BJ (cell line): Measurements from ENCODE around the gene ANGPTL2. TPM values are rescaled to one million over a fixed set of nuclear protein-coding genes. Genes with fewer than 3 reads are reported as not detected.

ENCODE experiments used
- CTCF ChIA-PET: fragments of 350-600 bp; formaldehyde crosslinking; extraction: SDS; loops from one replicate; lab custom pipeline; 2021; ENCODE audit warnings: antibody characterized with exemption, inconsistent platforms; lab: Yijun Ruan, JAX
- POLR2A ChIA-PET: fragments of 300-600 bp; sonication (Branson Sonifier 250); formaldehyde crosslinking; extraction: SDS; loops from one replicate; lab custom pipeline; 2021; ENCODE audit warnings: antibody characterized with exemption; lab: Charles Lee
- DNase-seq: peaks from one replicate; pipeline ENCODE4 v3.0.0-alpha.2; 2011; ENCODE audit warnings: low read depth
- H3K27me3 ChIP-seq: 2 replicates; pipeline ENCODE4 v1.6.0; 2011; ENCODE audit warnings: low read length; ENCODE audit not compliant: control insufficient read depth, insufficient read depth
- H3K36me3 ChIP-seq: 2 replicates; pipeline ENCODE4 v1.5.1; 2011; ENCODE audit warnings: low read length; ENCODE audit not compliant: control insufficient read depth, insufficient read depth
- H3K4me3 ChIP-seq: 2 replicates; pipeline ENCODE4 v1.5.1; 2011; ENCODE audit warnings: low read depth, mild to moderate bottlenecking, control low read depth, low read length
- polyA plus RNA-seq: library from polyadenylated mRNA; depleted of rRNA; stranded (reverse); fragments of >200 nt; gene quantifications from 2 replicates; pipeline ENCODE4 v1.2.3, GENCODE V29; 2011
- TF ChIP-seq, protein P1 (sequence below): IDR thresholded peaks from 2 replicates; pipeline ENCODE4 v1.5.1; 2011; ENCODE audit warnings: low read depth, mild to moderate bottlenecking, control low read depth, inconsistent platforms, low read length, moderate library complexity; ENCODE audit not compliant: insufficient read depth

The ANGPTL2 gene
- polyA plus RNA-seq, 1 experiment: 47.0 TPM

GRCh38 chr9:127078988-127079387 is 43.4 kb downstream of the ANGPTL2 start:
- DNase-seq: no peak
- TF ChIP-seq, protein P1, sequence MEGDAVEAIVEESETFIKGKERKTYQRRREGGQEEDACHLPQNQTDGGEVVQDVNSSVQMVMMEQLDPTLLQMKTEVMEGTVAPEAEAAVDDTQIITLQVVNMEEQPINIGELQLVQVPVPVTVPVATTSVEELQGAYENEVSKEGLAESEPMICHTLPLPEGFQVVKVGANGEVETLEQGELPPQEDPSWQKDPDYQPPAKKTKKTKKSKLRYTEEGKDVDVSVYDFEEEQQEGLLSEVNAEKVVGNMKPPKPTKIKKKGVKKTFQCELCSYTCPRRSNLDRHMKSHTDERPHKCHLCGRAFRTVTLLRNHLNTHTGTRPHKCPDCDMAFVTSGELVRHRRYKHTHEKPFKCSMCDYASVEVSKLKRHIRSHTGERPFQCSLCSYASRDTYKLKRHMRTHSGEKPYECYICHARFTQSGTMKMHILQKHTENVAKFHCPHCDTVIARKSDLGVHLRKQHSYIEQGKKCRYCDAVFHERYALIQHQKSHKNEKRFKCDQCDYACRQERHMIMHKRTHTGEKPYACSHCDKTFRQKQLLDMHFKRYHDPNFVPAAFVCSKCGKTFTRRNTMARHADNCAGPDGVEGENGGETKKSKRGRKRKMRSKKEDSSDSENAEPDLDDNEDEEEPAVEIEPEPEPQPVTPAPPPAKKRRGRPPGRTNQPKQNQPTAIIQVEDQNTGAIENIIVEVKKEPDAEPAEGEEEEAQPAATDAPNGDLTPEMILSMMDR: no peak
- peaks cover 2% of the 10 kb centered on the region for H3K27me3 ChIP-seq
- H3K36me3 ChIP-seq: no peaks in the 10 kb centered on the region
- POLR2A ChIA-PET: no interaction called here
- no peak overlapping the region for H3K4me3 ChIP-seq
- CTCF ChIA-PET: interaction anchor here (1.1 kb wide), 1 partner anchor 12 kb away, joined by 3 read pairs; no protein-coding TSS in a partner anchor

- TF ChIP-seq, protein P1: no peak
- DNase-seq: no peak
- ChIA-PET POLR2A (no interaction called here), CTCF (interaction anchor here (1.0 kb wide), 2 partner anchors 10 to 24 kb away, joined by 3 read pairs; no protein-coding TSS in a partner anchor)
- Histone ChIP-seq H3K4me3 (no peak overlapping the region), H3K36me3 (no peaks in the 10 kb centered on the region), H3K27me3 (peaks cover 2% of the 10 kb centered on the region)
Measured at GRCh38 chr9:127078336-127078735, 44.1 kb downstream of the ANGPTL2 start.

GRCh38 chr9:127077644-127077946 is 44.8 kb downstream of the ANGPTL2 start:
- DNase-seq: no peak
- Histone ChIP-seq H3K36me3 (no peaks in the 10 kb centered on the region), H3K4me3 (no peak overlapping the region), H3K27me3 (peaks cover 2% of the 10 kb centered on the region; the same call in 1 of the 2 replicates)
- ChIA-PET POLR2A (no interaction called here), CTCF (interaction anchor here (1.0 kb wide), 3 partner anchors 9 to 34 kb away, joined by 3 read pairs; no protein-coding TSS in a partner anchor)
- TF ChIP-seq, protein P1: no peak

DNA sequence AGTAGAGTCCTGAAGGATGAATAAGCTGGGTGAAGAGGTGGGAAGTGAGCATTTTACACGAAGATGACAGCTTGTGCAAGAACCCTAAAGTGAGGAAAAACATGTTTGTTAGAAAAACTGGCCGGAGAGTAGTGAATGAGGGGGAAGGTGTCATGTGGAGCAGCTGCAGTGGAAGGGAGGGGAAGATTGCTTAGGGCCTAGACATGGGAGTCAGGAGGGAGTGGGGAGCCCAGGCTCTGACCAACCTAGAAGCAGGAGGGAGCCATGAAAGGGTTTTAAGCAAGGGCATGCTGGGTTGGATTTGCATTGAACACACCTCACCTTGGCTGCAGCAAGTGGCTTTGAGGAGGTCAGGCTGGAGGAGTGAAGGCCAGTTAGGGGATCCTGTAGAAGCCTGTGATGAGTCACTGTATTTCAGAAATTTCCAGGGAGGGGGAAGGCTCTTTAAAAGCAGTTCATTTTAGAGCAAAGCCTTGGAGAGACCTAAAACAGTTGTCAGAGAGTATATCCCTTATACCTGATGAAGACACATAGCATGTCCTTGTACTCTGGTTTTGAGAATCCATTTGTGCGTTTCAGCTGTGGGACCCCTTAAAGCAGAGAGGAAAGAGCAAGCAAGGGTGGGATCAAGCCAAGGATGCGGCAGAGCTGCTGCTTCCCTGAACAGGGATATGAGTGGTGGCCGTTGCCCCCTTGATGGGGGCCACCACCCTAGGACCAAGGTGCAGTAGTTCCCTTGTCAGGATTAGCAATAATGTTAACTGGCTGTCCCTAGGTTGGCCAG is 45.4 kb downstream of the ANGPTL2 start:
- H3K27me3 ChIP-seq: peaks cover 2% of the 10 kb centered on the region; the same call in 1 of the 2 replicates
- ChIA-PET CTCF (interaction anchor here (1.0 kb wide), 3 partner anchors 10 to 34 kb away, joined by 3 read pairs; no protein-coding TSS in a partner anchor), POLR2A (no interaction called here)
- H3K4me3 ChIP-seq: no peak overlapping the region
- TF ChIP-seq, protein P1: no peak
- H3K36me3 ChIP-seq: no peaks in the 10 kb centered on the region
- DNase-seq: no peak

GRCh38 chr9:127075624-127076372 is 46.6 kb downstream of the ANGPTL2 start:
- Histone ChIP-seq H3K36me3 (no peaks in the 10 kb centered on the region), H3K27me3 (peaks cover 2% of the 10 kb centered on the region; the same call in 1 of the 2 replicates), H3K4me3 (no peak overlapping the region)
- POLR2A ChIA-PET: no interaction called here
- CTCF ChIA-PET: no interaction called here
- no peak for DNase-seq
- TF ChIP-seq, protein P1: no peak
